ENCODE results near the gene SFXN1.
A peak's percentile ranks its signal among the peaks of the same experiment; 100 is the strongest.
"Not testable (repeated sequence)": the region's sequence is repeated elsewhere in the genome, so short reads cannot be mapped to it uniquely, and the experiment has no call there.

The SFXN1 gene

GRCh38 chr5:175493726-175494125 is 15.4 kb downstream of the SFXN1 start:
- DNase-seq (ENCODE audit: low read depth in 1 of 2, low spot score in 1 of 2) = no peak

- DNase-seq (ENCODE audit: low read depth in 1 of 2, low spot score in 1 of 2) = no peak
These were observed 16.2 kb downstream of the SFXN1 start for GRCh38 chr5:175494264-175495183.

DNA sequence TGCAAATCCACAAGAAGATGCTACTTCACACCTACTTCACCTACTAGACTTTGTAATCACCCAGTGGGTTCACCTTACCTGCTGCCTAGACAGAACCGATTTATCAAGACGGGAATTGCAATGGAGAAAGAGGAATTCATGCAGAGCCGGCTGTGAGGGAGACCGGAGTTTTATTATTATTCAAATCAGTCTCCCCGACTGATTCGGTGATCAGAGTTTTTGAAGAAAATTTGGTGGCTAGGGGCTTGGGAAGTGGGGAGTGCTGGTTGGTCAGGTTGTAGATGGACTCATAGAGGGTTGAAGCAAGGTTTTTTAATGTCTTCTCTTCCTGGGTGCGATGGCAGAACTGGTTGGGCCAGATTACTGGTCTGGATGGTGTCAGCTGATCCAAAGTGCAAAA is 23.4 kb downstream of the SFXN1 start:
- DNase-seq (ENCODE audit: low read depth in 1 of 2, low spot score in 1 of 2) = no peak

- not testable (repeated sequence) for DNase-seq (ENCODE audit: low read depth in 1 of 2, low spot score in 1 of 2)
These were observed 29.3 kb downstream of the SFXN1 start for GRCh38 chr5:175507671-175508070.

DNA sequence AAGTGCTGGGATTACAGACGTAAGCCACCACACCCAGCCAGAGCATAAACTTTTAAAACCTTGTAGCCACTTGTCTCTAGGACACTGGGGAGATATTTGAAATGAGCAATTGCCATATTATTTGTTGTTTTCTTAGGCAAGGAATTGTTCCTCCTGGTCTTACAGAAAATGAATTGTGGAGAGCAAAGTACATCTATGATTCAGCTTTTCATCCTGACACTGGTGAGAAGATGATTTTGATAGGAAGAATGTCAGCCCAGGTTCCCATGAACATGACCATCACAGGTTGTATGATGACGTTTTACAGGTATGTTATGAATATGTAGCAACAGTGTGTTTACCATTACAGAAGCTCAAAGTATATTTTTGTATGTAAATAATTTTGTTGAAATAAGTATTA is 30.5 kb downstream of the SFXN1 start:
- DNase-seq (ENCODE audit: low read depth in 1 of 2, low spot score in 1 of 2) = no peak

- no peak for DNase-seq (ENCODE audit: low read depth in 1 of 2, low spot score in 1 of 2)
These were observed 34.9 kb downstream of the SFXN1 start for GRCh38 chr5:175513297-175513696.

GRCh38 chr5:175513726-175514125 is 35.4 kb downstream of the SFXN1 start:
- no peak for DNase-seq (ENCODE audit: low read depth in 1 of 2, low spot score in 1 of 2)

GRCh38 chr5:175516933-175517823 is 38.8 kb downstream of the SFXN1 start:
- DNase-seq (ENCODE audit: low read depth in 1 of 2, low spot score in 1 of 2) = no peak

- peak; percentile 44 to 61 for DNase-seq (ENCODE audit: low read depth in 1 of 2, low spot score in 1 of 2)
These were observed 39.6 kb downstream of the SFXN1 start for GRCh38 chr5:175517824-175518450.

- no peak for DNase-seq (ENCODE audit: low read depth in 1 of 2, low spot score in 1 of 2)
These were observed 40.6 kb downstream of the SFXN1 start for GRCh38 chr5:175519006-175519405.

GRCh38 chr5:175520321-175520720 is 42.0 kb downstream of the SFXN1 start:
- DNase-seq (ENCODE audit: low read depth in 1 of 2, low spot score in 1 of 2) = peak in 1 of 2 donors; percentile 36

GRCh38 chr5:175520873-175521272 is 42.5 kb downstream of the SFXN1 start:
- DNase-seq (ENCODE audit: low read depth in 1 of 2, low spot score in 1 of 2) = no peak

DNA sequence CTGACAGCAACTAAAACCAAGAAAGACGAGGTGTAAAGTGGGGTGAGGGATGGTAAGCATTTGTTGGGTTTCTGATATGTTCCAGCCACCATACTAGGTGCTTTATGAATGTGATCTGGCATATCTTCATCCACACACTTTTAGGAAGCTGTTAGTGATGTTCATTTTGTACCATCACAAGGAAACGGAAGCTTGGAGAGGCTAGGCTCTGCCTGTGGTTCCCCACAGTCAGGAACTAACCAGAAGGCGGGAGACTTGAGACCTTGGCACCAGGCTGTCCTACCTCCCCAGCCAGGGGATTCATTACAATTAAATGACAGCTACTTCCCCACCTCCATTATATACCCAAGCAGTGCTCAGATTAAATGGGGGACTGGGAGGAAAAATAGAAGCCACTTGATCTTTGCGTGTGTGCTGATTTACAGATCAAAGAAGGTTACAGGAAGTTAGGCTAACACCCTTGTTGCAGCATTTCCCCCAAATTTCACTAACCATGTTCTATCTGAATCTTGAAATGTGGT is 43.0 kb downstream of the SFXN1 start:
- DNase-seq (ENCODE audit: low read depth in 1 of 2, low spot score in 1 of 2) = no peak

DNA sequence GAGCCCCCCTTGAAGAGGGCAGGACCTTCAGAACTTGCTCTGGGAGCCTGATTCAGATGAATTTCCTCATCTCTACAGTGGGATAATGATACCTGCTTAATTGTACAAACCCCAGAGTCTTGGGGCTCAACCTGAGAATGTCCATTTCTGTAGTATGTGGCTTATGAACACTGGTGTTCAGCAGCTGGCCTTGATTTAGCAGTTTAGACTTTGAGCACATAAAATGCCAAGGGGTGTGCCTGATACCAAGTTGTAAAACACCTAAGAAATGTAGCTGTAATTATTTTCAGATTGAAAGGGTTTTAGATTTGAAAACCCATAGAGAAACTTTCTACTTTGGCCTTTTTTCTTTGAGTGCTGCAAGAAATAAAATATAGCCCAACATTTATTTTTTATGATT is 44.9 kb downstream of the SFXN1 start:
- no peak for DNase-seq (ENCODE audit: low read depth in 1 of 2, low spot score in 1 of 2)

GRCh38 chr5:175524211-175524610 is 45.9 kb downstream of the SFXN1 start:
- no peak for DNase-seq (ENCODE audit: low read depth in 1 of 2, low spot score in 1 of 2)

GRCh38 chr5:175526691-175527090 is 48.3 kb downstream of the SFXN1 start:
- no peak for DNase-seq (ENCODE audit: low read depth in 1 of 2, low spot score in 1 of 2)

- no peak for DNase-seq (ENCODE audit: low read depth in 1 of 2, low spot score in 1 of 2)
These were observed 53.0 kb downstream of the SFXN1 start for GRCh38 chr5:175531361-175531760.

DNA sequence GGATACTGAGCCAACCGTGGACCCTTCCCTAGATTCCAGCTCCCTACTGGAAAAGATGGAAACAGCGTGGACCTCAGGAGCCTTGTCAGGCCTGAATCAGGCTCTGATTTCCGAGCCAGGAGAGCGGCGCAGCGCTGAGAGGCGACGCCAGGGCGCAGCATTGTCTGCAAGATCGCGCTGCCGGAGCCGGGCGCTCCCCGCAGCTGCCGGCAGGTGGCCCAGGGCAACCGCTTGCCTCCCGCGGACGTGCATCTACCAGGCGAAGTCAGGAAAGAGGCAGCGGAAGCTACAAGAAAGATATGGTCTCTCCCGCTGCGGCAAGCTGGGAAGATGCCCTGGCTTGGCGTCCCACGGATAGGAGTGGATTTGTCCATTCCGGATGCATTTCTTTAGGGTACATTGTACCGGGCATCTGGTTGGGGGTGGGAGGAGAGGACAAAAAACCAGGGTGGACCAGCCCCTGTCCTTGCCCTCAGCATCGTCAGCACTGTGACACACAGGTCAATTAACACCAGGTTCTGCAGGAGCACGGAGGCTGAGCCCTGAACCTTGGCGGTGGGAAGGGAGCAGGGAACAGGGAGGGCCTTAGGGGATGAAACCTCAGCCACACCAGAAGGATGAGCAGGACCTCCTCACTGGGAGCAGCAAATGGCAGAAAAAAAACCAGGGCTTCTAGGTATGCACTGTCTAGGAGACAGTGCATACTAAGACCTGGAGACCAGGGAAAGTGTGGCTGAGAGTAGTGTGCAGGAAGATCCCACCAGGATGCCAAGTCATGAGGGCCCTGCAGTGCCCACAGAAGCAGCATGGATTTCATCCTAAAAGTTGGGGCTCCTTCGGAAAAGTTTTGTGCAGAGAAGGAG is 55.9 kb downstream of the SFXN1 start:
- peak; percentile 72 to 80 for DNase-seq (ENCODE audit: low read depth in 1 of 2, low spot score in 1 of 2)

- DNase-seq (ENCODE audit: low read depth in 1 of 2, low spot score in 1 of 2) = not testable (repeated sequence)
These were observed 57.0 kb downstream of the SFXN1 start for GRCh38 chr5:175535331-175535730.

DNA sequence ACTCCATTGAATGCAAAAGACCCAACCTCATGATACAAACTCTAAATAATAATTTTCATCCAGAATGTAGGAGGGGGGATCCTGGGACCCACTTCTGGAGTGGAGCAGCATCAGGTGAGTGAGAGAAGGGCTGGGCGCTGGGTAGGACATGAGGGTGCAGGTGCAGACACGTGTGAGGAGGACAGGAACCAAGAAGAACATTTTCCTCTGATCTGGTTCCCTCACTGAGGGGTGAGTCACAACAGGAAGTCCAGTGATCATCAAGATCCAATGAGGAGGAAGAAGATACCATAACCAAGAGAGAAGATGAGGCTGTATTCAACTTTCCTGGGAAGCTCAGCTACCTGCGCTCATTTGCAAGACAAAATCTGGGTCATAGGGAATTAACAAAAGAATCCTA is 57.4 kb downstream of the SFXN1 start:
- DNase-seq (ENCODE audit: low read depth in 1 of 2, low spot score in 1 of 2) = no peak
